HepG2 (cell line): ENCODE data around the gene PEAK3. TPM values are rescaled to one million over a fixed set of nuclear protein-coding genes. Genes with fewer than 3 reads are reported as not detected.
A peak's percentile ranks its signal among the peaks of the same experiment; 100 is the strongest.

Source experiments
- HNRNPL ChIP-seq: fragments of 200-400 bp; formaldehyde crosslinking; IDR thresholded peaks from 2 replicates; pipeline ENCODE4 v1.6.1; 2017; ENCODE audit warnings: mild to moderate bottlenecking, low read depth, low read length
- HNRNPLL ChIP-seq: fragments of 200-400 bp; formaldehyde crosslinking; IDR thresholded peaks from 2 replicates; pipeline ENCODE4 v1.6.1; 2017; ENCODE audit warnings: mild to moderate bottlenecking, low read depth, low read length; ENCODE audit not compliant: poor library complexity, severe bottlenecking
- HOXA9 ChIP-seq: sonication (generic); formaldehyde crosslinking; IDR thresholded peaks from 2 replicates; pipeline ENCODE4 v1.8.1; 2022; ENCODE audit warnings: missing genetic modification reagents, mild to moderate bottlenecking, moderate library complexity, borderline replicate concordance
- KDM3A ChIP-seq: IDR thresholded peaks from 2 replicates; pipeline ENCODE4 v1.6.1; 2018; ENCODE audit warnings: low read depth, missing compliant biosample characterization
- KDM5B ChIP-seq: sonication (generic); formaldehyde crosslinking; IDR thresholded peaks from 2 replicates; pipeline ENCODE4 v1.4.0; 2020; ENCODE audit warnings: missing genetic modification reagents, mild to moderate bottlenecking, borderline replicate concordance
- MED8 ChIP-seq: sonication (generic); formaldehyde crosslinking; IDR thresholded peaks from 2 replicates; pipeline ENCODE4 v1.8.1; 2023; ENCODE audit warnings: mild to moderate bottlenecking, missing genetic modification reagents; ENCODE audit not compliant: insufficient replicate concordance
- MTF2 ChIP-seq: sonication (generic); formaldehyde crosslinking; IDR thresholded peaks from 2 replicates; pipeline ENCODE4 v1.5.0; 2020; ENCODE audit warnings: missing genetic modification reagents, borderline replicate concordance
- MXD3 ChIP-seq: IDR thresholded peaks from 2 replicates; pipeline ENCODE4 v1.6.1; 2016; ENCODE audit warnings: mild to moderate bottlenecking, missing biosample characterization, missing genetic modification reagents
- PHF8 ChIP-seq: sonication (generic); formaldehyde crosslinking; IDR thresholded peaks from 2 replicates; pipeline ENCODE4 v1.5.0; 2020; ENCODE audit warnings: missing genetic modification reagents
- RARA ChIP-seq: IDR thresholded peaks from 2 replicates; pipeline ENCODE4 v1.6.1; 2016; ENCODE audit warnings: missing genetic modification reagents, missing compliant biosample characterization
- RXRA ChIP-seq: sonication (generic); formaldehyde crosslinking; IDR thresholded peaks from 2 replicates; pipeline ENCODE4 v1.5.1; 2020; ENCODE audit warnings: missing genetic modification reagents
- SMAD9 ChIP-seq: sonication (generic); formaldehyde crosslinking; IDR thresholded peaks from 2 replicates; pipeline ENCODE4 v1.5.1; 2020; ENCODE audit warnings: mild to moderate bottlenecking, missing genetic modification reagents
- ZBTB26 ChIP-seq: IDR thresholded peaks from 2 replicates; pipeline ENCODE4 v1.6.1; 2016; ENCODE audit warnings: missing compliant biosample characterization, missing genetic modification reagents, borderline replicate concordance
- ZC3H13 ChIP-seq: sonication (generic); formaldehyde crosslinking; IDR thresholded peaks from 2 replicates; pipeline ENCODE4 v1.8.1; 2023; ENCODE audit warnings: mild to moderate bottlenecking, missing genetic modification reagents, moderate library complexity
- ZFY ChIP-seq: sonication (generic); formaldehyde crosslinking; IDR thresholded peaks from 2 replicates; pipeline ENCODE4 v1.4.0; 2020; ENCODE audit warnings: missing genetic modification reagents
- ZHX1 ChIP-seq: sonication (generic); formaldehyde crosslinking; IDR thresholded peaks from 2 replicates; pipeline ENCODE4 v1.8.1; 2022; ENCODE audit warnings: low read depth, mild to moderate bottlenecking, missing genetic modification reagents
- ZNF143 ChIP-seq: sonication (generic); formaldehyde crosslinking; IDR thresholded peaks from 2 replicates; pipeline ENCODE4 v1.4.0; 2020; ENCODE audit warnings: missing genetic modification reagents
- ZNF30 ChIP-seq: sonication (generic); formaldehyde crosslinking; IDR thresholded peaks from 2 replicates; pipeline ENCODE4 v1.5.0; 2020; ENCODE audit warnings: mild to moderate bottlenecking, missing genetic modification reagents
- ZNF580 ChIP-seq: IDR thresholded peaks from 2 replicates; pipeline ENCODE4 v1.6.1; 2016; ENCODE audit warnings: low read depth, borderline replicate concordance
- ZNF766 ChIP-seq: sonication (generic); formaldehyde crosslinking; IDR thresholded peaks from 2 replicates; pipeline ENCODE4 v1.5.0; 2020; ENCODE audit warnings: missing genetic modification reagents, borderline replicate concordance
- ZSCAN20 ChIP-seq: sonication (generic); formaldehyde crosslinking; IDR thresholded peaks from 2 replicates; pipeline ENCODE4 v1.4.0; 2020; ENCODE audit warnings: missing genetic modification reagents, mild to moderate bottlenecking, borderline replicate concordance
- ZXDC ChIP-seq: sonication (generic); formaldehyde crosslinking; IDR thresholded peaks from 2 replicates; pipeline ENCODE4 v1.5.0; 2020; ENCODE audit warnings: mild to moderate bottlenecking, missing genetic modification reagents
- polyA plus RNA-seq, 8 experiments: library from polyadenylated mRNA; depleted of rRNA in 3 of 8; stranded (reverse) in 7 of 8; unstranded in 1 of 8; fragments of >200 nt; fragmentation: Illumina TruSeq in 4 of 8; extraction: Trizol in 4 of 8; gene quantifications; 2 replicates each; pipeline versions ENCODE4 v1.2.1 to v1.2.3, GENCODE V29; 2011 to 2016; ENCODE audit warnings: low read depth in 4 of 8, missing spikeins in 1 of 8, mixed read lengths in 1 of 8; ENCODE audit not compliant: insufficient read depth in 1 of 8
- total RNA-seq, 5 experiments: library from RNA; depleted of rRNA; stranded (reverse); fragments of >200 nt; fragmentation: Illumina TruSeq; extraction: Trizol; gene quantifications; 2 replicates each; pipeline ENCODE4 v1.2.3, GENCODE V29; 2016; ENCODE audit warnings: low read depth in 1 of 5

The PEAK3 gene
- total and polyA plus RNA-seq, 2 of the 13 experiments (the other 11 are each of a cell fraction or from before 2014, with no cell fraction given) = not detected

- TF ChIP-seq ZHX1 (0 out of 2 replicates have a peak, but pooled peaks have one; percentile 24), ZC3H13 (CRISPR knock-in tag) (no peak), HNRNPL (0 out of 2 replicates have a peak, but pooled peaks have one; percentile 37), ZNF143 (CRISPR knock-in tag) (no peak; the same call in 1 of the 2 replicates), RARA (peak; percentile 12; the same call in 1 of the 2 replicates), RXRA (CRISPR knock-in tag) (peak; percentile 53; the same call in 1 of the 2 replicates), HNRNPLL (peak; percentile 28), ZNF580 (no peak), MTF2 (CRISPR knock-in tag) (0 out of 2 replicates have a peak, but pooled peaks have one; percentile 37), MXD3 (CRISPR knock-in tag) (no peak), ZNF30 (CRISPR knock-in tag) (peak; percentile 59; the same call in 1 of the 2 replicates), MED8 (CRISPR knock-in tag) (no peak), ZFY (CRISPR knock-in tag) (peak; percentile 76), KDM3A (CRISPR knock-in tag) (peak; percentile 13; the same call in 1 of the 2 replicates), KDM5B (CRISPR knock-in tag) (0 out of 2 replicates have a peak, but pooled peaks have one; percentile 10), SMAD9 (CRISPR knock-in tag) (no peak), ZNF766 (CRISPR knock-in tag) (0 out of 2 replicates have a peak, but pooled peaks have one; percentile 31), ZXDC (CRISPR knock-in tag) (0 out of 2 replicates have a peak, but pooled peaks have one; percentile 48), ZBTB26 (CRISPR knock-in tag) (no peak), HOXA9 (CRISPR knock-in tag) (no peak), PHF8 (CRISPR knock-in tag) (peak; percentile 42), ZSCAN20 (CRISPR knock-in tag) (peak; percentile 55)
Measured at GRCh38 chr19:2270423-2271233, 11.3 kb downstream of the PEAK3 start (continued).
